ENCODE measurements around the gene CFAP97D2. TPM values are rescaled to one million over a fixed set of nuclear protein-coding genes. Genes with fewer than 3 reads are reported as not detected.

CFAP97D2 gene
- total RNA-seq, 2 experiments from 2014 or later, result not detected

DNA sequence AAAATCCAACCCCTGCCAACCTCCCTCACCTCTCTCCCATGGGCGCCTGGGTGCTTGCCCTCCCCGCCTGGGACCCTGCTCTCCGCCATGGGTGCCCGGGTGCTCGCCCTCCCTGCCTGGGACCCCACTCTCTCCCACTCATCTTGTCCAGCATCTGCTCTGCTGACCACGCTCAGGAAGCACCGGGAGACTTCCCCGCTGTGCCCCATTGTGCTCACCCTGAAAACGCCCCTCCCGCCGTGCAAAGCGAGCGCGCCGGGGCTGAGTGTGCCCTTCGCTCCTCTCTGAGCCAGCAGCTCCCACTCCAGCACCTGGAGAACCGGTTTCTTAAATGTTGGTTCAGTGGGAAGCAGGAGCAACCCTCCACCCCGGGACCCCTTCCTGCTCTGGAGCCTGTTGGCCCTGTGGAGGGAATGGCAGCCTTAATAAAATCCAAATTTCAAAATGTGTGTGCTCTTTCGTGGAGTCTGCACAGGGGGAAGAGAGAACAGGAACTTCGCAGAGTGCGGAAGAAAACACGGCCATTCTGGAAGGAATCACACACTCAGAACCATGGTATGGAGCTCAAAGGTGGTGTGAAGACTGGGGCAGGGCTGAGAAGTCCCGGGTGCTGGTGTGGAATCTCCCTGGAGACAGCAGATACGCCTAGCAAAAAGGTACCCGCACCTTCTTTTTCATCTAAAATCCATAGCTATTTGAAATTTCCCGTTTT, 32.5 kb downstream of the CFAP97D2 start:
- Mint-ChIP-seq H3K9me3 (ENCODE audit: insufficient read depth) (no peaks in the 10 kb centered on the region), H3K4me1 (ENCODE audit: low read depth) (no peaks in the 10 kb centered on the region), H3K4me3 (no peak overlapping the region), H3K36me3 (ENCODE audit: low read depth) (no peaks in the 10 kb centered on the region), H3K27me3 (ENCODE audit: low read depth) (peaks cover 16% of the 10 kb centered on the region), H3K27ac (no peak overlapping the region)
- POLR2A ChIA-PET, result no interaction called here
- no peak for ATAC-seq
- CTCF ChIA-PET, result no interaction called here
- DNase-seq, result no peak

DNA sequence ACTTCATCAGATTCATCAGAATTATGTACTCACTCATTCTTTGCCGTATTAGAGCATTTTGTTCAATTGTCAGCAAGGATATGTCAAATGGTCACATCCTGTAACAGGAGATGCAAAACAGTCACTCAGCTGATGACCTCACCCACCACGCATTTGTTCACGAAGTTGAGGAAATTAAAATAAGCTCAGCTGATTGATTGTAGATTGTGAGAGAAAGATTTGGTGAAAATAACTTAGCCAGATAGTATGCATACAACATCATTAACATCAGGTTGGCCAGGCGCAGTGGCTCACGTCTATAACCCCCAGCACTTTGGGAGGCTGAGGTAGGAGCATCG, 33.1 kb downstream of the CFAP97D2 start:
- DNase-seq, result no peak
- Mint-ChIP-seq H3K27ac (no peak overlapping the region), H3K36me3 (ENCODE audit: low read depth) (no peaks in the 10 kb centered on the region), H3K9me3 (ENCODE audit: insufficient read depth) (no peaks in the 10 kb centered on the region), H3K27me3 (ENCODE audit: low read depth) (peaks cover 16% of the 10 kb centered on the region), H3K4me3 (no peak overlapping the region), H3K4me1 (ENCODE audit: low read depth) (no peaks in the 10 kb centered on the region)
- CTCF ChIA-PET, result no interaction called here
- no peak for ATAC-seq
- POLR2A ChIA-PET, result no interaction called here

DNA sequence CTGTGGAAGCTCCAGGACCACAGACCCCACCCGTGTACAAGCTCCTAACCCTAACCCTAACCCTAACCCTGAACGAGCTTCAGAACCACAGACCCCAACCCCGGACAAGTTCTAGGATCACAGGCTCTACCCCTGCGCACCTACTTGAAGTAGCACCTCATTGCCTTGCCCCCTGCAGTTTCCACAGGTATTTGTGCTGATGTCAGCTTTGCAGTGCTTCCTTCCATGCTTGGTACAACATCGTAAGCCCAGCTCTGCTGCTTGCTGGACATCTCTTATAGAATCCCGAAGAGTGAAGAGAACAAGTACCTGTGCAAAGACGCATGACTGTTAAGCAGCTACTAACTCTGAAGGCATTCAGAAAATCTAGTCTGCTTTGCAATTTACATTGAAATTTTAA, 34.9 kb downstream of the CFAP97D2 start:
- no peak overlapping the region for H3K27ac Mint-ChIP-seq
- POLR2A ChIA-PET, result no interaction called here
- ATAC-seq, result no peak
- H3K4me3 Mint-ChIP-seq, result no peak overlapping the region
- peaks cover 19% of the 10 kb centered on the region for H3K27me3 Mint-ChIP-seq (ENCODE audit: low read depth)
- CTCF ChIA-PET, result interaction anchor here (0.9 kb wide), 1 partner anchor 65 kb away, joined by 4 read pairs; no protein-coding TSS in a partner anchor
- no peaks in the 10 kb centered on the region for H3K36me3 Mint-ChIP-seq (ENCODE audit: low read depth)
- H3K9me3 Mint-ChIP-seq (ENCODE audit: insufficient read depth), result no peaks in the 10 kb centered on the region
- H3K4me1 Mint-ChIP-seq (ENCODE audit: low read depth), result no peaks in the 10 kb centered on the region
- DNase-seq, result peak; percentile 15

DNA sequence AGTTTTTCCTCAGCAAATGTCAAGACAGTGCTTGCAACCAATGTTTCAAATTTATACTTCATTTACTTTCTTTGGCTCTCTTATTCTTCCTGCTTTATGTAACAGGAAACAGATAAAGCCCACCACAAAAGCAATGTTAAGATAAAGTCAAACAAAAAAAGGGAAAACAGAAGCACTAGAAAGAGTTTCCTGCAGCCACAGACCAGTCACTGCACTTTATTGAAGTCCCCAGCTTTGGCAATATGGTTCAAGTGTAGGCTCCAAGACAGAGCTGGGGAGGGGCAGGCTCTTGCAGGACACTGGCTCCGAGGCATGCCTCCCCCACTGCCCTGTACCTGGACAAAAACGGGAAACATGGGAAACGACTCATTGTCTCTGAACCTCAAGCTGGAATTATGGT, 40.3 kb downstream of the CFAP97D2 start:
- POLR2A ChIA-PET, result no interaction called here
- Mint-ChIP-seq H3K27me3 (ENCODE audit: low read depth) (peaks cover 14% of the 10 kb centered on the region), H3K4me3 (no peak overlapping the region), H3K27ac (peak overlapping the region; percentile 1), H3K9me3 (ENCODE audit: insufficient read depth) (no peaks in the 10 kb centered on the region), H3K4me1 (ENCODE audit: low read depth) (peaks cover 23% of the 10 kb centered on the region), H3K36me3 (ENCODE audit: low read depth) (no peaks in the 10 kb centered on the region)
- CTCF ChIA-PET, result interaction anchor here (0.8 kb wide), 1 partner anchor 9 kb away, joined by 3 read pairs; no protein-coding TSS in a partner anchor
- ATAC-seq (no peak), DNase-seq (no peak)

DNA sequence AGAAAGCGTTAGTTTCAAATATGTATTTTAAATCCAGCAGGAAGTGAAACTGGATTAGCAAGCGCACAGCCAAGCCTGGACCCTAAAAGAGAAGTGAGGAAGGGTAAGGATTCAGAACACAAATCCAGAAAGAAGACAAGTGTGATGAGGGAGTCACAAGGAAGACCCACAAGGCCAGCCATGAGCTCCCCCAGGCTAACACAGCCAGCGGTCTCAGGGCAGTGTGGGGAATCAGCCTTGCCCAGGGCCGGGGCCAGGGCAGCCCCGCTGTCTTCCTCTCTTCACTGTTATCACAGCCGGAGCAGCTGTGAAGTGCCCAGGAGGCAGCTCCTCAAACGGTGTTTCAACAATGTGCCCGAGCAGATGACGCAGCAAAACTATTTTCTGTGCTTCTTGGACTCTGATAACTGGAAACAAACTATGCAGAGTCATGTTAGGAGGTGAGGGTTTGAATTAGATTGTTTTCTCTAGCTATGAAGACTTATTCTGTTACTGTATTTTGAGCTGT, 43.5 kb downstream of the CFAP97D2 start:
- H3K27me3 Mint-ChIP-seq (ENCODE audit: low read depth), result peaks cover 10% of the 10 kb centered on the region
- peaks cover 48% of the 10 kb centered on the region for H3K4me1 Mint-ChIP-seq (ENCODE audit: low read depth)
- H3K27ac Mint-ChIP-seq, result no peak overlapping the region
- ATAC-seq (no peak), DNase-seq (no peak)
- H3K36me3 Mint-ChIP-seq (ENCODE audit: low read depth), result no peaks in the 10 kb centered on the region
- no peak overlapping the region for H3K4me3 Mint-ChIP-seq
- CTCF ChIA-PET, result interaction anchor here (0.7 to 1.1 kb wide), 2 partner anchors 21 to 74 kb away, joined by 3 read pairs; no protein-coding TSS in a partner anchor
- POLR2A ChIA-PET, result no interaction called here
- no peaks in the 10 kb centered on the region for H3K9me3 Mint-ChIP-seq (ENCODE audit: insufficient read depth)

DNA sequence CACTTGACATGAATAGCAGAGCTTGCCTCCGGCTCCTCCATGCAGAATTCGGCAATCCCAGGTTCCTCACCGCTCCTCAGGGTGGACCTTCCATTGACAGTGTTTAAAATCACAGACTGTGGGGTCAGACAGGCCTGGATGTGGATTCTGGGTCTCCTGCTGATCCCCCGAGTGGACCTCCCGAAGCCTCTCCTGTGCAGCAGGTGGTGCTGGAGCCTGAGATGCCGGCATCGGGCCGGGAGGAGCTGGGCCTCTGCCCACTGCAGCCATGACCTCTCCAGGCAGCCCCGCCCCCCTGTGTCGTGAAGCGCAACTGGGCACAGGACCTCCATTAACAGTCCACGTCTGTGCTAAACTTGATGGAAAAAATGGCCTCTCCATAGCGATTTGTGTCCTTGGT, 45.1 kb downstream of the CFAP97D2 start:
- no peaks in the 10 kb centered on the region for H3K36me3 Mint-ChIP-seq (ENCODE audit: low read depth)
- no peak overlapping the region for H3K27ac Mint-ChIP-seq
- H3K4me3 Mint-ChIP-seq, result no peak overlapping the region
- CTCF ChIA-PET, result interaction anchor here (1.0 kb wide), 1 partner anchor 81 kb away, joined by 3 read pairs; no protein-coding TSS in a partner anchor
- H3K4me1 Mint-ChIP-seq (ENCODE audit: low read depth), result peaks cover 46% of the 10 kb centered on the region
- no peak for DNase-seq
- no peaks in the 10 kb centered on the region for H3K9me3 Mint-ChIP-seq (ENCODE audit: insufficient read depth)
- peaks cover 11% of the 10 kb centered on the region for H3K27me3 Mint-ChIP-seq (ENCODE audit: low read depth)
- POLR2A ChIA-PET, result no interaction called here
- no peak for ATAC-seq

DNA sequence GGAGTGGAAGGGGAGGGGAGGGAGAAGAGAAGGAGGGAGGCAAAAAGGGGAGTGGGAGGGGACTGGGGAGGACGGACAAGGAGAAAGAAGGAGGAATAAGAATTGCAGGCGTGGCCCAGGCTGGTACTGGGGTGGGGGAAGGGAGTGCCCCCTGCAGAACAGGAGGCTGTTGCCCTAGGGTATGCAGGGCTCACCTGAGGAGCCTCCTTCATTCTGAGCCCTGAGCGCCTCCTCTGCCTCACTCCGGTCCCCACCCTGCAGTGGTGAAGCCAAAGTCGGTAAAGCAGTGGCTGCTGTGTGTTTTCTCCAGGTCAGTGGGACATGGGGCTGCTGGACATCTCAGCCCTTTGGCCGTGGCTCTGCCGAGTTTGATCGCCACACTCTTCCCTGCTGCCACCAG, 46.6 kb downstream of the CFAP97D2 start:
- ChIA-PET POLR2A (no interaction called here), CTCF (interaction anchor here (0.6 to 2.0 kb wide), 15 partner anchors 10 to 470 kb away, joined by 3 to 13 read pairs (median 3); no protein-coding TSS in a partner anchor)
- H3K4me3 Mint-ChIP-seq, result no peak overlapping the region
- H3K4me1 Mint-ChIP-seq (ENCODE audit: low read depth), result peaks cover 34% of the 10 kb centered on the region
- H3K9me3 Mint-ChIP-seq (ENCODE audit: insufficient read depth), result no peaks in the 10 kb centered on the region
- DNase-seq (no peak), ATAC-seq (peak; percentile 29)
- H3K36me3 Mint-ChIP-seq (ENCODE audit: low read depth), result no peaks in the 10 kb centered on the region
- peaks cover 17% of the 10 kb centered on the region for H3K27me3 Mint-ChIP-seq (ENCODE audit: low read depth)
- peak overlapping the region; percentile 43 for H3K27ac Mint-ChIP-seq

DNA sequence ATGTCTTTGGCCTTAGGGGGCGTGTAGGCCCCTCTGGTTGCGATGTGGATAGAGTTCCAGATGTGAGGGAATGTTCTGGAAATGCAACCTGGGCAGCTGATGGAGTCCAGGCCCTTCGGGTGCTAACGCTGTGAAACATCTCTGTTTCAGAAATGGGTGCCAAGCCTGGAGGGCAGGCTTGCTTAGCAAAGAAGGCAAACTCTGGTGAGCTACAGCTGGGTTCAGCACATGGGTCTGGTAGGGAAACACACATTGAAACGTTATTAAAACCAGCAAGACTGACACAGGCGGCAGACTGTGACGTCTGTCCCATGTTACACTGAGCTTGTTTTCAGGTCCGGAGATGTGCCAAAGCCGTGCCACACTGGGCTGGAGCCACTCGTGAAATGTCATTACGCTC, 47.0 kb downstream of the CFAP97D2 start:
- Mint-ChIP-seq H3K4me3 (no peak overlapping the region), H3K27me3 (ENCODE audit: low read depth) (peaks cover 20% of the 10 kb centered on the region), H3K27ac (peak overlapping the region; percentile 43), H3K36me3 (ENCODE audit: low read depth) (no peaks in the 10 kb centered on the region), H3K9me3 (ENCODE audit: insufficient read depth) (no peaks in the 10 kb centered on the region), H3K4me1 (ENCODE audit: low read depth) (peaks cover 33% of the 10 kb centered on the region)
- DNase-seq (no peak), ATAC-seq (no peak)
- ChIA-PET CTCF (interaction anchor here (0.6 to 2.0 kb wide), 15 partner anchors 10 to 470 kb away, joined by 3 to 13 read pairs (median 3); no protein-coding TSS in a partner anchor), POLR2A (interaction anchor here (0.7 kb wide), 1 partner anchor 159 kb away, joined by 3 read pairs; no protein-coding TSS in a partner anchor)

DNA sequence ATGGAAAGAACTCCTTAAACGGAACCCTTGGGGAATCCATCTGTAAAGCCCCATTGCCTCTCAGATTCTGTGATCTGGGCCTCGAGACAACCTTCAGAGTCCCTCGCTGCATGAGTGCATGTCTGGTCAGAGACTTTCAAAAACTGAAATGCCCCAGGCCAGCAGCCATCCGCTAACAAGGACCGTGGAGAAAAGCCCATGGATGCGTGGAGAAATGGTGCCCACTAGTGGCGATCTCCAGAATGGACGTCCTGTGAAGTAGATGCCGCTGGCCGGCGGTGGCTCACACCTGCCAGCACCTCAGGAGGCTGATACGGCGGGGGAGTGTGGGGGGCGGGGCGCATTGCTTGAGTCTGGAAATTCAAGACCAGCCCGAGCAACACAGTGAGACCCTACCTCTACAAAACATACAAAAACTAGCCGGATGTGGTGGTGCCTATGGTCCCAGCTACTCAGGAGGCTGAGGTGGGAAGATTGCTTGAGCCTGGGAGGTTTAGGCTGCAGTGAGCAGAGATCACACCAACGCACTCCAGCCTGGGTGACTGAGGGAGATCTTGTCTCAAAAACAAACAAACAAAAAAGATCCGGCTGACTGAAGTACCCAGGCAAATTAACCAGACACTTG, 47.8 kb downstream of the CFAP97D2 start:
- peaks cover 28% of the 10 kb centered on the region for H3K4me1 Mint-ChIP-seq (ENCODE audit: low read depth)
- H3K36me3 Mint-ChIP-seq (ENCODE audit: low read depth), result no peaks in the 10 kb centered on the region
- POLR2A ChIA-PET, result interaction anchor here (0.7 kb wide), 1 partner anchor 159 kb away, joined by 3 read pairs; no protein-coding TSS in a partner anchor
- ATAC-seq (peak; percentile 93), DNase-seq (peak; percentile 89)
- peaks cover 20% of the 10 kb centered on the region for H3K27me3 Mint-ChIP-seq (ENCODE audit: low read depth)
- no peak overlapping the region for H3K4me3 Mint-ChIP-seq
- CTCF ChIA-PET, result interaction anchor here (0.7 to 2.0 kb wide), 11 partner anchors 9 to 471 kb away, joined by 3 to 13 read pairs (median 4); no protein-coding TSS in a partner anchor
- peak overlapping the region; percentile 57 for H3K27ac Mint-ChIP-seq
- no peaks in the 10 kb centered on the region for H3K9me3 Mint-ChIP-seq (ENCODE audit: insufficient read depth)

DNA sequence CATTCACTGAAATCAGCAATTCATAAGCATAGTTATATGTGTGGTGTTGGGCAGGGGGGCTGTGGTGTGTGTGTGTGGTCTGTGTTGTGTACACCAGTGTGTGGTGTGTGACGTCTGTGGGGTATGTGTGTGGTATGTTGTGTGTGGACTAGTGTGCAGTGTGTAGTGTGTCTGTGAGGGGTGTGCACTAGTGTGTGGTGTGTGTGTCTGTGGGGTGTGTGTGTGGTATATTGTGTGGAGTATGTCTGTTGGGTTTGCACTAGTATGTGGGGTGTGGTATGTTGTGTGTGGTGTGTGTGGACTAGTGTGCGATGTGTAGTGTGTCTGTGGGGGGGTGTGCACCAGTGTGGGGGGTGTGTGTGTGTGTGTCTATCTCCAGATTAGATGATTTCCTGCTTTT, 48.5 kb downstream of the CFAP97D2 start:
- Mint-ChIP-seq H3K4me1 (ENCODE audit: low read depth) (peaks cover 25% of the 10 kb centered on the region), H3K27me3 (ENCODE audit: low read depth) (peaks cover 21% of the 10 kb centered on the region), H3K4me3 (no peak overlapping the region), H3K36me3 (ENCODE audit: low read depth) (no peaks in the 10 kb centered on the region), H3K27ac (no peak overlapping the region), H3K9me3 (ENCODE audit: insufficient read depth) (no peaks in the 10 kb centered on the region)
- no peak for ATAC-seq
- DNase-seq, result no peak
- ChIA-PET CTCF (interaction anchor here (0.7 to 2.0 kb wide), 2 partner anchors 85 to 116 kb away, joined by 3 to 13 read pairs; no protein-coding TSS in a partner anchor), POLR2A (no interaction called here)

DNA sequence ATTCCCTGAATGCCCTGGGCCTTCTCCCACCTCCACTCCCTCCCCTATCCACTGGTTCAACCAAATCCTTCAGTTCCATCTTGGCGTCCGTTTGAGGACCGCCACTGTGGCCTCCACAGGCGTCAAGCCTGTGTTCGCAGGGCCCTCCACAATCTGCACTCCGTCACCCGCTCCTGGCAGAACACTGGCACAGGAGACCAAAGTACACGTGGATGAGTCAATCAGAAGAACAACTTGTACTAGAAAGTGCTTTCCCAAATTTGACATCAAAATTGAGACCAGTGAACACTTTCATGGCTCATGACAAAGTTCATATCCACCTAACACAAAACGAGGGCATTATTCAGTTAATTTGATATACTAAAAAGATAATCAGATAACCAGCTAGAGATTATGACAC, 49.1 kb downstream of the CFAP97D2 start:
- no peak for ATAC-seq
- H3K27ac Mint-ChIP-seq, result no peak overlapping the region

DNA sequence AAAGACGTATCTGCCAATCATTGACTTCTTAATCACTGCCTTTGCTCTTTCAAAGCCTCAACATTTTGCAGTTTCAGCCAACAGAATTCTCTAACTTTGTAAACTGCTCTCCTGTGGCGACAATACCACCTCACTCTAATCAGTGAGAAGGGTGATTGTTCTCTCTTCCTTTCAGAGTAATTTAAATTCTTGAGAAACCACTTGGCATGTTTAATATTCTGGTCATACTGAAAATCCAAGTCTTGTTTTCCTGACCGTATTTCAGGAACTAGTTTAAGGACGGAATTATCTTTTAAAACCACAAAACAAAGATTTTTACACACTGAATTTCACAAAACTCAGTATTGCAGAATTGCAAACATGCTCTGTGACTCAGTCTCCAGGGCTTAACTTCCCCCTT, 50.4 kb downstream of the CFAP97D2 start:
- no peak for ATAC-seq
- H3K27me3 Mint-ChIP-seq (ENCODE audit: low read depth), result peaks cover 25% of the 10 kb centered on the region
- no peak overlapping the region for H3K4me3 Mint-ChIP-seq
- ChIA-PET CTCF (interaction anchor here (1.1 to 1.3 kb wide), 2 partner anchors 10 to 164 kb away, joined by 3 read pairs; no protein-coding TSS in a partner anchor), POLR2A (interaction anchor here (1.0 kb wide), 1 partner anchor 10 kb away, joined by 3 read pairs; no protein-coding TSS in a partner anchor)
- H3K4me1 Mint-ChIP-seq (ENCODE audit: low read depth), result peaks cover 27% of the 10 kb centered on the region
- no peak overlapping the region for H3K27ac Mint-ChIP-seq
- DNase-seq, result no peak
- H3K9me3 Mint-ChIP-seq (ENCODE audit: insufficient read depth), result no peaks in the 10 kb centered on the region
- peaks cover 2% of the 10 kb centered on the region for H3K36me3 Mint-ChIP-seq (ENCODE audit: low read depth)

More for the DNA sequence above, 49.1 kb downstream of the CFAP97D2 start:
- POLR2A ChIA-PET, result interaction anchor here (0.9 kb wide), 1 partner anchor 88 kb away, joined by 3 read pairs; no protein-coding TSS in a partner anchor
- H3K9me3 Mint-ChIP-seq (ENCODE audit: insufficient read depth), result no peaks in the 10 kb centered on the region
- CTCF ChIA-PET, result interaction anchor here (1.1 to 1.5 kb wide), 3 partner anchors 9 to 116 kb away, joined by 3 to 10 read pairs (median 3); no protein-coding TSS in a partner anchor
- no peak overlapping the region for H3K4me3 Mint-ChIP-seq
- H3K36me3 Mint-ChIP-seq (ENCODE audit: low read depth), result no peaks in the 10 kb centered on the region
- no peak for DNase-seq
- peaks cover 25% of the 10 kb centered on the region for H3K27me3 Mint-ChIP-seq (ENCODE audit: low read depth)
- H3K4me1 Mint-ChIP-seq (ENCODE audit: low read depth), result peaks cover 25% of the 10 kb centered on the region
